PC-3 (cell line): ENCODE results near the gene MYH15. TPM values are rescaled to one million over a fixed set of nuclear protein-coding genes. Genes with fewer than 3 reads are reported as not detected.

ENCODE experiments used
- ATAC-seq: fragments of 200-7000 bp; cut with Tn5 transposase; 2 replicates; pipeline ENCODE4 v1.9.1; 2020; ENCODE audit warnings: mild to moderate bottlenecking, moderate library complexity
- BruUV-seq: library from RNA; stranded (reverse); fragments of 400-500 nt; replicated peaks from 2 replicates; lab custom pipeline; 2021; lab: Mats Ljungman, UMichigan
- CTCF ChIA-PET: fragments of 300-600 bp; sonication (Branson Sonifier 250); formaldehyde crosslinking; loops from one replicate; lab custom pipeline; 2022; ENCODE audit warnings: antibody characterized with exemption; lab: Charles Lee
- POLR2A ChIA-PET: fragments of 300-600 bp; sonication (Branson Sonifier 250); formaldehyde crosslinking; loops from one replicate; lab custom pipeline; 2022; ENCODE audit warnings: antibody characterized with exemption; ENCODE audit not compliant: unreplicated experiment; lab: Charles Lee
- DNase-seq: peaks from one replicate; pipeline ENCODE4 v3.0.0-alpha.2; 2015
- H2AFZ ChIP-seq: fragments of 300-600 bp; sonication (generic); 2 replicates; pipeline ENCODE4 v1.6.0; 2016; ENCODE audit warnings: antibody characterized with exemption, low read length
- H3F3A ChIP-seq: fragments of 300-600 bp; sonication (generic); one replicate; pipeline ENCODE4 v1.6.0; 2017; ENCODE audit warnings: antibody characterized with exemption, low read length, control low read depth, mild to moderate bottlenecking; ENCODE audit not compliant: unreplicated experiment
- H3K27ac ChIP-seq: fragments of 300-600 bp; sonication (generic); 2 replicates; pipeline ENCODE4 v1.5.1; 2016; ENCODE audit warnings: mild to moderate bottlenecking, low read length
- H3K27me3 ChIP-seq: fragments of 300-600 bp; sonication (generic); 2 replicates; pipeline ENCODE4 v1.6.1; 2016; ENCODE audit warnings: low read length, mixed read lengths
- H3K36me3 ChIP-seq: fragments of 300-600 bp; sonication (generic); 2 replicates; pipeline ENCODE4 v1.6.1; 2016; ENCODE audit warnings: low read depth, mixed run types, low read length, mixed read lengths
- H3K4me1 ChIP-seq: fragments of 300-600 bp; sonication (generic); 2 replicates; pipeline ENCODE4 v1.5.1; 2016; ENCODE audit warnings: low read length; ENCODE audit not compliant: insufficient read depth
- H3K4me2 ChIP-seq: fragments of 300-600 bp; sonication (generic); 2 replicates; pipeline ENCODE4 v1.6.0; 2016; ENCODE audit warnings: low read length
- H3K4me3 ChIP-seq: fragments of 300-600 bp; sonication (generic); 2 replicates; pipeline ENCODE4 v1.5.1; 2016; ENCODE audit warnings: mild to moderate bottlenecking, low read length, mixed read lengths
- H3K79me2 ChIP-seq: fragments of 300-600 bp; sonication (generic); 2 replicates; pipeline ENCODE4 v1.6.1; 2017; ENCODE audit warnings: low read length, mixed read lengths
- H3K9ac ChIP-seq: fragments of 300-600 bp; sonication (generic); 2 replicates; pipeline ENCODE4 v1.6.0; 2016; ENCODE audit warnings: mild to moderate bottlenecking, low read length
- H3K9me2 ChIP-seq: fragments of 300-600 bp; sonication (generic); replicated peaks from 2 replicates; pipeline ENCODE4 v1.6.1; 2016; ENCODE audit warnings: mixed run types, low read length, mixed read lengths
- H3K9me3 ChIP-seq: fragments of 300-600 bp; sonication (generic); 2 replicates; pipeline ENCODE4 v1.6.1; 2016; ENCODE audit warnings: low read length, mixed read lengths
- H4K20me1 ChIP-seq: fragments of 300-600 bp; sonication (generic); 2 replicates; pipeline ENCODE4 v1.6.1; 2016; ENCODE audit warnings: low read length, mixed read lengths
- EZH2 ChIP-seq: fragments of 300-600 bp; sonication (generic); IDR thresholded peaks from one replicate; pipeline ENCODE4 v1.6.1; 2017; ENCODE audit warnings: antibody characterized with exemption, mild to moderate bottlenecking, low read length; ENCODE audit not compliant: unreplicated experiment
- EZH2phosphoT487 ChIP-seq: fragments of 300-600 bp; sonication (generic); IDR thresholded peaks from 2 replicates; pipeline ENCODE4 v1.6.1; 2018; ENCODE audit warnings: mild to moderate bottlenecking, antibody characterized with exemption, low read length, borderline replicate concordance
- intact Hi-C: fragments of 100-400 bp; cut with micrococcal nuclease; formaldehyde crosslinking; loops from 2 replicates; pipeline ENCODE4 v1.9.0; 2023
- total RNA-seq: library from RNA; depleted of rRNA; stranded (reverse); fragments of >200 nt; gene quantifications from 2 replicates; pipeline ENCODE4 v1.2.3, GENCODE V29; 2014
- TF ChIP-seq, protein P1 (sequence below): fragments of 300-600 bp; sonication (generic); conservative IDR thresholded peaks from 2 replicates; pipeline ENCODE4 v1.5.1; 2017; ENCODE audit warnings: antibody characterized with exemption, low read depth, mild to moderate bottlenecking, low read length

The MYH15 gene
- total RNA-seq, 1 experiment from 2014 or later, result 2.4 TPM

DNA sequence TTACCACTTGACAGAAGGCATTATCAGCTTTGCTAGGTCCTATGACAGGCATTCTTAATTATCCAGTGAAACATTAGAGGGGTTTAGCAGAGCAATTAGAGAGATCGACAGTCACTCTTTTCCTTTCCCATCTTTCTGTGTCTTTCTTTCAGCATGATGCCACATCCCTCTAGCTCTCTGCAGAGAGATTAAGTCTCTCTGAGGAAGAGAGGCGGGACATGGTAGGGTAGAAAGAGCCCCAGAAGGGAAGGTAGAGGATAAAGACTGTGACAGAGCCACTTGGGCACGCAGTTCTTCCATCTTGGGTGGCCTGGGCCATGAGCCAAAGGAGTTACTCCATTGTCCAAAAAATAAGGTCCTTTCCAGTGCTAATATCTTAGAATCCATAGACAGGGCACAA lies 158.2 kb downstream of the MYH15 start:
- TF ChIP-seq, protein P1, sequence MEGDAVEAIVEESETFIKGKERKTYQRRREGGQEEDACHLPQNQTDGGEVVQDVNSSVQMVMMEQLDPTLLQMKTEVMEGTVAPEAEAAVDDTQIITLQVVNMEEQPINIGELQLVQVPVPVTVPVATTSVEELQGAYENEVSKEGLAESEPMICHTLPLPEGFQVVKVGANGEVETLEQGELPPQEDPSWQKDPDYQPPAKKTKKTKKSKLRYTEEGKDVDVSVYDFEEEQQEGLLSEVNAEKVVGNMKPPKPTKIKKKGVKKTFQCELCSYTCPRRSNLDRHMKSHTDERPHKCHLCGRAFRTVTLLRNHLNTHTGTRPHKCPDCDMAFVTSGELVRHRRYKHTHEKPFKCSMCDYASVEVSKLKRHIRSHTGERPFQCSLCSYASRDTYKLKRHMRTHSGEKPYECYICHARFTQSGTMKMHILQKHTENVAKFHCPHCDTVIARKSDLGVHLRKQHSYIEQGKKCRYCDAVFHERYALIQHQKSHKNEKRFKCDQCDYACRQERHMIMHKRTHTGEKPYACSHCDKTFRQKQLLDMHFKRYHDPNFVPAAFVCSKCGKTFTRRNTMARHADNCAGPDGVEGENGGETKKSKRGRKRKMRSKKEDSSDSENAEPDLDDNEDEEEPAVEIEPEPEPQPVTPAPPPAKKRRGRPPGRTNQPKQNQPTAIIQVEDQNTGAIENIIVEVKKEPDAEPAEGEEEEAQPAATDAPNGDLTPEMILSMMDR, result no peak
- TF ChIP-seq EZH2 (no peak), EZH2phosphoT487 (no peak)
- no peaks in the 10 kb centered on the region for H4K20me1 ChIP-seq
- no peaks in the 10 kb centered on the region for H3K36me3 ChIP-seq
- H3K9me3 ChIP-seq, result no peaks in the 10 kb centered on the region
- ChIA-PET POLR2A (no interaction called here), CTCF (no interaction called here)
- DNase-seq, result no peak
- no peak overlapping the region for H2AFZ ChIP-seq
- no peak overlapping the region for H3K9ac ChIP-seq
- H3K27ac ChIP-seq, result no peak overlapping the region
- H3F3A ChIP-seq, result no peaks in the 10 kb centered on the region
- H3K79me2 ChIP-seq, result no peaks in the 10 kb centered on the region
- no peaks in the 10 kb centered on the region for H3K27me3 ChIP-seq
- no peaks in the 10 kb centered on the region for H3K9me2 ChIP-seq
- peaks cover 5% of the 10 kb centered on the region; the same call in 1 of the 2 replicates for H3K4me1 ChIP-seq
- H3K4me3 ChIP-seq, result no peak overlapping the region
- intact Hi-C loops, result no loop called here
- no peak for ATAC-seq
- no peak overlapping the region for H3K4me2 ChIP-seq
- no TSS peak for BruUV-seq

DNA sequence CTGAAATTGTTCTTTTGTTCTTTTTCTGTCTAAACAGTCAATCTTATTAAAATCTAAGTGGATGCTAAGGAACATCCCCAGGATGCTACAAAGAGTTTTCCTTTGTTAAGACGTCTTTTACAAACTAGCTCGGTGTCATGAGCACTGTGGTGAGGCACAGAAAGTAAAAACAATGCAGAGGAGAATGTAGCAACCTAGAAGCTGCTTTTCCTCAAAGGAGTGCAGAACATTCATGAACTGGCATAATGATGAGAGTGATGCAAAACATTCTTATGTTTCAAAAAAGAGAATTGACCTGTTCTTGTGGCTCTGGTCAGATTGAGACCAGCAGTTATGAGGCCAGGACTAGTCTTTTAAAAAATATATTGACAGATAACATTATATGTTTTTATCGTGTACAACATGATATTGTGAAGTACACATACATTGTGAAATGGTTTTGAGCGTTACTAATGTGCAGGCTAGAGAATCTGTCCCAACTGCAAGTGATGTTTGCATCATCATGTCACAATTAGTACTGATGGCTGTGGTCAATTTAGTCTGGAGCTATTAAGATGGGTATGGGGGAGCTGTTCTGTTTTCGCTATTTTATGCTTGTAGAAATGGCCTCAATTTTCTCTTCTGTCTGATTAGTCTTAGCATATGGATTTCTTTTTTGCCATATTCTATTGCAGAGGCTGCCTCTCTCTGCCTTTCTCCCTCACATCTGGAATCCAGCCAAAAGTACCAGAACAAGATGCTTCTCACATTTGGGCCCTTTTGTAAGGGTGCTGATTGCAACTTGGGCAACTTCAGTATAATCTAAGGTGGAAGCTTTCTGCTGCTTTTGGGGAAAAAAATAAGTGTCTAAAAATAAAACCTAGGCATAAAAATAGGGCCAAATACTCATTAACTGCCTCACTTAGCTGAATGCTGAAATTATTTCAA lies 163.8 kb downstream of the MYH15 start:
- Histone ChIP-seq H3K9me2 (no peaks in the 10 kb centered on the region), H2AFZ (no peak overlapping the region), H3K4me1 (peaks cover 27% of the 10 kb centered on the region), H3K27ac (no peak overlapping the region), H3K79me2 (no peaks in the 10 kb centered on the region), H3K4me3 (no peak overlapping the region), H3K4me2 (no peak overlapping the region), H3K27me3 (no peaks in the 10 kb centered on the region), H4K20me1 (no peaks in the 10 kb centered on the region), H3F3A (no peaks in the 10 kb centered on the region), H3K9ac (no peak overlapping the region), H3K9me3 (no peaks in the 10 kb centered on the region), H3K36me3 (no peaks in the 10 kb centered on the region)
- ATAC-seq (no peak), DNase-seq (no peak)
- no TSS peak for BruUV-seq
- CTCF ChIA-PET, result no interaction called here
- intact Hi-C loops, result no loop called here
- TF ChIP-seq, protein P1, result no peak
- TF ChIP-seq EZH2phosphoT487 (no peak), EZH2 (no peak)
- POLR2A ChIA-PET, result no interaction called here
